T-helper 1 cell treated with Interleukin-12 subunit alpha and Interleukin-12 subunit beta and Interleukin-4 antibody, amounts not matched to agents 30 μg/mL and 1 μg/mL, for 36 hours (primary cell): ENCODE measurements around the gene GPX6.
"Not testable (repeated sequence)": the region's sequence is repeated elsewhere in the genome, so short reads cannot be mapped to it uniquely, and the experiment has no call there.

Experiments
- H3K27ac Mint-ChIP-seq: one replicate; pipeline ENCODE4 v1.8.0; 2021; ENCODE audit warnings: mild to moderate bottlenecking, mixed read lengths
- H3K27me3 Mint-ChIP-seq: one replicate; pipeline ENCODE4 v1.8.0; 2021; ENCODE audit warnings: low read depth, mixed read lengths
- H3K36me3 Mint-ChIP-seq: one replicate; pipeline ENCODE4 v1.8.0; 2021; ENCODE audit warnings: low read depth, mixed read lengths
- H3K4me1 Mint-ChIP-seq: one replicate; pipeline ENCODE4 v1.8.0; 2021; ENCODE audit warnings: low read depth, mixed read lengths
- H3K4me3 Mint-ChIP-seq: one replicate; pipeline ENCODE4 v1.8.0; 2021; ENCODE audit warnings: mild to moderate bottlenecking, moderate library complexity, mixed read lengths
- H3K9me3 Mint-ChIP-seq: one replicate; pipeline ENCODE4 v1.8.0; 2021; ENCODE audit warnings: mixed read lengths

GPX6 gene

GRCh38 chr6:28502709-28503305 is 12.8 kb downstream of the GPX6 start:
- not testable (repeated sequence) for H3K9me3 Mint-ChIP-seq, H3K4me3 Mint-ChIP-seq
- peaks cover 13% of the 10 kb centered on the region for H3K4me1 Mint-ChIP-seq

GRCh38 chr6:28502136-28502535 is 13.5 kb downstream of the GPX6 start:
- H3K27me3 Mint-ChIP-seq = peaks cover 31% of the 10 kb centered on the region
- H3K9me3 Mint-ChIP-seq, H3K4me3 Mint-ChIP-seq, H3K36me3 Mint-ChIP-seq, H3K27ac Mint-ChIP-seq, H3K4me1 Mint-ChIP-seq: not testable (repeated sequence)

More at GRCh38 chr6:28502709-28503305, 12.8 kb downstream of the GPX6 start:
- peaks cover 28% of the 10 kb centered on the region for H3K27me3 Mint-ChIP-seq
- H3K27ac Mint-ChIP-seq, H3K36me3 Mint-ChIP-seq: not testable (repeated sequence)

GRCh38 chr6:28501259-28501658 is 14.3 kb downstream of the GPX6 start:
- H3K9me3 Mint-ChIP-seq = no peaks in the 10 kb centered on the region
- peaks cover 31% of the 10 kb centered on the region for H3K27me3 Mint-ChIP-seq
- no peak overlapping the region for H3K4me3 Mint-ChIP-seq
- H3K36me3 Mint-ChIP-seq = no peaks in the 10 kb centered on the region
- no peak overlapping the region for H3K27ac Mint-ChIP-seq
- H3K4me1 Mint-ChIP-seq = peaks cover under 1% of the 10 kb centered on the region

- H3K27me3 Mint-ChIP-seq = peaks cover 34% of the 10 kb centered on the region
- no peak overlapping the region for H3K27ac Mint-ChIP-seq
- no peaks in the 10 kb centered on the region for H3K9me3 Mint-ChIP-seq
- no peak overlapping the region for H3K4me3 Mint-ChIP-seq
- H3K36me3 Mint-ChIP-seq = no peaks in the 10 kb centered on the region
- no peaks in the 10 kb centered on the region for H3K4me1 Mint-ChIP-seq
Measured at GRCh38 chr6:28497893-28498292, 17.7 kb downstream of the GPX6 start.

GRCh38 chr6:28497306-28497705 is 18.3 kb downstream of the GPX6 start:
- Mint-ChIP-seq H3K4me1 (no peaks in the 10 kb centered on the region), H3K36me3 (no peaks in the 10 kb centered on the region), H3K9me3 (no peaks in the 10 kb centered on the region), H3K27ac (no peak overlapping the region), H3K4me3 (no peak overlapping the region), H3K27me3 (peaks cover 36% of the 10 kb centered on the region)

- Mint-ChIP-seq H3K4me3 (no peak overlapping the region), H3K27me3 (peaks cover 44% of the 10 kb centered on the region), H3K4me1 (no peaks in the 10 kb centered on the region), H3K27ac (no peak overlapping the region), H3K36me3 (no peaks in the 10 kb centered on the region), H3K9me3 (no peaks in the 10 kb centered on the region)
Measured at GRCh38 chr6:28496099-28496779, 19.4 kb downstream of the GPX6 start.

GRCh38 chr6:28491984-28492317 is 23.6 kb downstream of the GPX6 start:
- Mint-ChIP-seq H3K27me3 (peaks cover 58% of the 10 kb centered on the region), H3K4me3 (no peak overlapping the region), H3K27ac (no peak overlapping the region), H3K36me3 (no peaks in the 10 kb centered on the region), H3K4me1 (peaks cover 15% of the 10 kb centered on the region), H3K9me3 (no peaks in the 10 kb centered on the region)

- peak overlapping the region; percentile 75 for H3K4me3 Mint-ChIP-seq
- peaks cover 16% of the 10 kb centered on the region for H3K4me1 Mint-ChIP-seq
- H3K9me3 Mint-ChIP-seq = no peaks in the 10 kb centered on the region
- no peaks in the 10 kb centered on the region for H3K36me3 Mint-ChIP-seq
- H3K27ac Mint-ChIP-seq = peak overlapping the region; percentile 65
- peaks cover 60% of the 10 kb centered on the region for H3K27me3 Mint-ChIP-seq
Measured at GRCh38 chr6:28490205-28490890, 25.2 kb downstream of the GPX6 start.

GRCh38 chr6:28489366-28490204 is 26.0 kb downstream of the GPX6 start:
- Mint-ChIP-seq H3K9me3 (no peaks in the 10 kb centered on the region), H3K4me1 (peaks cover 19% of the 10 kb centered on the region), H3K4me3 (peak overlapping the region; percentile 75), H3K36me3 (no peaks in the 10 kb centered on the region), H3K27me3 (peaks cover 64% of the 10 kb centered on the region), H3K27ac (peak overlapping the region; percentile 70)

GRCh38 chr6:28488916-28489365 is 26.7 kb downstream of the GPX6 start:
- Mint-ChIP-seq H3K36me3 (no peaks in the 10 kb centered on the region), H3K27ac (peak overlapping the region; percentile 70), H3K27me3 (peaks cover 59% of the 10 kb centered on the region), H3K9me3 (no peaks in the 10 kb centered on the region), H3K4me1 (peaks cover 19% of the 10 kb centered on the region), H3K4me3 (peak overlapping the region; percentile 75)

- Mint-ChIP-seq H3K9me3 (no peaks in the 10 kb centered on the region), H3K27ac (no peak overlapping the region), H3K27me3 (peaks cover 63% of the 10 kb centered on the region), H3K36me3 (no peaks in the 10 kb centered on the region), H3K4me1 (peaks cover 19% of the 10 kb centered on the region), H3K4me3 (no peak overlapping the region)
Measured at GRCh38 chr6:28486988-28487742, 28.4 kb downstream of the GPX6 start.

GRCh38 chr6:28486533-28486932 is 29.1 kb downstream of the GPX6 start:
- Mint-ChIP-seq H3K27ac (no peak overlapping the region), H3K36me3 (no peaks in the 10 kb centered on the region), H3K4me3 (no peak overlapping the region), H3K4me1 (peaks cover 19% of the 10 kb centered on the region), H3K9me3 (no peaks in the 10 kb centered on the region), H3K27me3 (peaks cover 63% of the 10 kb centered on the region)

- Mint-ChIP-seq H3K9me3 (no peaks in the 10 kb centered on the region), H3K27me3 (peaks cover 65% of the 10 kb centered on the region), H3K4me3 (no peak overlapping the region)
Measured at GRCh38 chr6:28485482-28485881, 30.1 kb downstream of the GPX6 start.

More at GRCh38 chr6:28485482-28485881, 30.1 kb downstream of the GPX6 start:
- Mint-ChIP-seq H3K4me1 (peaks cover 15% of the 10 kb centered on the region), H3K27ac (no peak overlapping the region), H3K36me3 (no peaks in the 10 kb centered on the region)
